Activated CD4-positive, alpha-beta T cell treated with anti-CD3 and anti-CD28 coated beads, Interleukin-2, Interleukin-6, amounts not matched to agents 100 ng/mL and 50 ng/mL, durations not matched to agents 16 hours and 8 hours (primary cell): ENCODE data around the gene RGL4.
A peak's percentile ranks its signal among the peaks of the same experiment; 100 is the strongest.
"Not testable (repeated sequence)": the region's sequence is repeated elsewhere in the genome, so short reads cannot be mapped to it uniquely, and the experiment has no call there.

Experiments
- DNase-seq: peaks from one replicate; pipeline ENCODE4 v3.0.0-alpha.2; 2020

The RGL4 gene

DNA sequence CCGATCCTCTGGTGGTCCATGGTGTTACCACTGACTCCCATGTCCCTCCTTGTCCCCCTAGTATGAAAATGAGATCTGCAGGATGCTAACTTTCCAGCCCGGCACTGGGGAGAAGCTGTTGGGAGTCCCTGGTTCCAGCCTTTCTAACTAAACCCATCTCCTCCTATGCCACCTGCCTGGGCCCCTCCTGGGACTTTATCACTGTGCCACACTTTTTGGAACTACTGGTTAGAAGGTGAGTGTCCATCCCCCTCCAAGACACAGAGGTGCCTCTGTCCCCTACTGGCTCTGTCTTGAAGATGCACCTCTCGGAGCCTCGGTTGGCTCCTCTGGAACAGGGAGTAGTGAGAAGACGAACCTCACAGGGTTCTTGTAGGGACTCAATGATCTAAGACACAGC is at the start of gene RGL4:
Gene RGL4 (plus strand): TSS at position 301 of the 400 bp plus-strand sequence. CDS start 1,018 bp downstream, outside the sequence.
- DNase-seq: no peak

- DNase-seq: not testable (repeated sequence)
Measured at GRCh38 chr22:23646526-23646925, 44.3 kb upstream of the RGL4 start.

- DNase-seq: no peak
Measured at GRCh38 chr22:23649071-23649501, 41.7 kb upstream of the RGL4 start.

DNA sequence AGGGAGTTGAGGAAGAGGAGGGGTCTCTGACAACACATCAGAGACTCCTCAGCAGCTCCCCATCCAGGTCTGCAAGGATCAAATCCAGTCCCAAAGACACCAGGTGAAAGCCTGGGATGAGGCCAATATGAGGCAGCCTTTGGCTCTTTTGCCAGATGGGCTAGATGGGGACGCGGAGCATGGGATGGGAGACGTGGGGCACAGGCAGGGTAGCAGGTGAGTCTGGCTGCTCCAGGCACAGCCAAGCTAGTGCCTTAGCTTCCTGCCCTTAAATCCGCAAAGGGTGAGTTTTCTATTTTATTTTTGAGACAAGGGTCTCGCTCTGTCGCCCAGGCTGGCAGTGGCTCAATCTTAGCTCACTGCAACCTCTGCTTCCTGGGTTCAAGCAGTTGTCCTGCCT is 39.1 kb upstream of the RGL4 start:
- DNase-seq: no peak

GRCh38 chr22:23652286-23652685 is 38.5 kb upstream of the RGL4 start:
- DNase-seq: no peak

- no peak for DNase-seq
Measured at GRCh38 chr22:23652711-23653110, 38.1 kb upstream of the RGL4 start.

- DNase-seq: no peak
Measured at GRCh38 chr22:23655891-23656475, 34.8 kb upstream of the RGL4 start.

GRCh38 chr22:23657727-23658126 is 33.1 kb upstream of the RGL4 start:
- no peak for DNase-seq

DNA sequence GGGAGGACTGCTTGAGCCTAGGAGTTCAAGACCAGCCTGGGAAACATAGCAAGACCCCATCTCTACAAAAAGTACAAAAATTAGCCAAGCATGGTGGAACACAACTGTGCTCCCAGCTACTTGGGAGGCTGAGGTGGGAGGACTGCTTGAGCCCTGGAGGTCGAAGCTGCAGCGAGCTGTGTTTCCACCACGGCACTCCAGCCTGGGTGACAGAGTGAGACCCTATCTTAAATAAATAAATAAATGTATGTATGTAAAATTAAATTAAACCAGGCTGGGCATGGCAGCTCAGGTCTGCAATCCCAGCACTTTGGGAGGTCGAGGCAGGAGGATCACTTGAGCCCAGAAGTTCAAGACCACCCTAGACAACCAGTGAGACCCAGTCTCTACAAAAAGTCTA is 30.4 kb upstream of the RGL4 start:
- DNase-seq: not testable (repeated sequence)

DNA sequence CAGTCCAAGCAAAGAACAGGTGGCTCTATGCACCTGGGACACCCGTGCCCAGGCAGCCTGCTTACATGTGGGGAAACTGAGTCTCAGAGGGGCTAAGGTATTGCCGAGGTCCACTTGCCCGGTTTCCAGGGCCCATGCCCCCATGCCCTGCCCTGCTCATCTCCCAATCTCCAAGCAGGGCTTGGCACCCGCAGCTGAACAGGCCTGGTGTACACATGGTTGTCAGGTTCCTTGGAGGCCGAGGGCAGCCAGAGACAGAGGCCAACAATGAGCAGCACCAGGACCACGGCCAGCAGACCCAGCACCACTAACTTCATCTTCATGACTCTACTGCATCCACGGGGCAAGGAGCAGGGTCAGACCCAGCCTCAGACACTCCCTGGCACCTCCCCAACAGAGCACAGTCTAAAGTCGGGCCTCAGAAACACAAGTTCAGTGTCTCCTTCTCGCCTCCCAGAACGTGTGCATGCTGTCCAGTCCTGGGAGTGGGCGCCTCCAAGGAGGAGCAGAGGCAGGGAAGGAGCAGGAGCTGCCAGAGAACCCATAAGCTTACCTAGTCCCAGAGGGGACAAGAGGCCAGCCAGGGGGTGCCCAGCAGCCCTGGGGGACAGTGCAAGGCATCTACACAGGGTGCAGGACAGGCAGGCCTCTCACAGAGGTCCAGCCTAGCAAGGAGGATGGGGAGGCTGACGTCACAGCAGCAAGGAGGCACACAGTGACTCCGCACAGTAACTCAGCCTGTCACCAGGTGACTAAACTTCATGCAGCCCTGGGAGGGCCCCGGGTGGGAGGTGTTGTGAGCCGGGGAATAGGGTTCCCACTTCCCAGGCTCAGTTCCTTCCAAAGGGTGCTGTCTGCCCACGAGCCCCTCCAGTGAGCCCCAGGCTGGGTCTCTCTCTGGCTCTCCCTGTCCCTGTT is 20.2 kb upstream of the RGL4 start:
- DNase-seq: no peak

- DNase-seq: not testable (repeated sequence)
Measured at GRCh38 chr22:23671387-23671786, 19.4 kb upstream of the RGL4 start.

DNA sequence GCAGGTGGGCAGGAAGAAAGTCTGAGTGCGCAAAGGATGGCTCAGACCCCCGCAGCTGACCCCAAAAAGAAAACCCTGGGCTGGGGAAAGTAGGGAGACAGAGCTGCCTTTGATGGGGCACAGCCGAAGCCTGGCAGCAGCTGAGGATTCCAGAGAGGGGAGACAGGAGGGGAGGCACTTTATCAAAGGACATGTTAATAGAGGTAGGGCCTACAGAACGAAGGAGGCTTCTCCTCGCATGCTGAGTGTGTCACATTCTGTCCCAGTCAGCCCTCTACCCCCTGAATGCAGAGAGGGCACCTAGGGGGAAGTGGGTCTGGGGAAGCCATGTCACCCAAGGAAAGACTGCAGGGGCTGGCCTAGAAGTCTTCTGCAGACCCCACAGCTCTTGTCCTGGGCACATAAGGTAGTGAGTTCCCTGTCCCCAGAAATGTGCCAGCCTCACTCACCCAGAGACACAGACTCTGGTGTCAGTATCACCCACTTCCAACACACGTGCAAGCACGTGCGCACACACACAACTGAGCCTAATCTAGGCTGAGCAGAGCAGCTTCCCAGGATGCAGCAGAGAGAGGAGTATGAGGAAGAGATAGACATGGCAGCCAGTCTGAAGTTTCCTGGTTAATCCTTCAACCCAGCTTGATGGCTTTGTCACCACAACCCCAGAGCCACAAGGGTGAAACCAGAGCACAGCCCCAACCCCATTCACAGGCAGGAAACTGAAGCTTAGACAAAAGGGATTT is 18.3 kb upstream of the RGL4 start:
- not testable (repeated sequence) for DNase-seq

DNA sequence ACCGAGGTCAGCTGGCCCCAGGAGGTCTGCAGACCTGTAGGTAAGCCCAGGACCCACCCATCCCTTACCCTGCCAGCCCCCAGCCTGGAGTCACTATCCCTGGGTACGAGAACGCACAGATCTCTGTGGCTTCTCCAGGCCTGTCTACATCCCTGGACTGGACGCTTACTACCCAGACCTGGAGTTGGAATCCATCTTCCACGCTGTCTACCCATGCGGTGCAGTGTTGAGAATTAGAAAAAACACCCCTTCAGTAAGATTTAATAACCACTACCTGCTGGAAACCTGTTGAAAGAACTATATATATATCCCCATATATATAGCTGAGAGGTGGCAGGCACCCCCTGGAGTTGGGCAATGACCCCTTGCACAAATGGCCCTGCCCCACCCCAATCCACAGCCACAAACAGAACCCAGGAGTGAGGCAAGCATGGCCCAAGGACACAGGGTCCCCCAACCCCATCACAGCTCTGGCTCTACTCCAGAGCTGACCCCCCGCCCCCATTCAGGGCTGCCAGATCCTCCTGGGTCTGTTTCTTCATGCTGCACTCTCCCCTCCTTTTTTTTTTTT is 17.7 kb upstream of the RGL4 start:
- no peak for DNase-seq

DNA sequence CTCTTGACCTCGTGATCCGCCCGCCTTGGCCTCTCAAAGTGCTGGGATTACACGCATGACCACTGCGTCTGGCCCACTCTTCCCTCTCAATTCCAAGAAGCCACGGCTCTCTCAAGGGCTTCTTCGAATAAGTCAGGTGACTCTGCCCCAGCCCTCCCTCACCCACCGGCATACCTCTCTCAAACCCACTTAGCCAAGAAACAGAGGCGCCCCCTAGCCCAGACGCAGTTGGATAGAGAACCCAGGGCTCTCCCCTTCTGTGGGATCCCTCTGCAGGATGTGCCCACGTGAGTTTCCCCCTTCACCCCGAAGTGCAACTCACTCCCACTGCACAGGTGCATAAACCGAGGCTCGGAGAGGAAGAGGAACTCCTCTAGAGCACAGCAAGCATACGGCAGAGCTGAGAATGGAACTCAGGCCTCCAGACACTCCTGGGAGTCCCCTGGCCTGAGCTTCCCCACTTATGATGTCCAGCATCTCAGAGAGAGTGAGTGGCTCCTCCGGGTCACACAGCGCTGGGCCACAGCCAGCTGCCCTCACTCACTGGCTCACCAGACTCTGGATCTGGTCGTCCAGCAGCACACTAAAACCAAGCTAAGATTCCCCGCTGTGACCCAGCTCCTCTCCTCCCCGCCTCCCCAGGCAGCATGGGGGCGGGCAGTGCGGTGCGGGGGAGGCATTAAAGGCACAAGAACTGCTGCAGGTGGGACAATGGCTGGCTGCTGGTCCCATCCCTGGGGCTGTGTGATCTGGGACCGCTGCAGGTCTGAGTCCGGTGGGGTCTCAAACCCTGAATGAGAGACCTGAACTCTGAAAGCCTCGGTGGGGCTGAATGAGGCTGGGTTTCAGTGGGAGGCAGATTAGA is 16.8 kb upstream of the RGL4 start:
- no peak for DNase-seq

DNA sequence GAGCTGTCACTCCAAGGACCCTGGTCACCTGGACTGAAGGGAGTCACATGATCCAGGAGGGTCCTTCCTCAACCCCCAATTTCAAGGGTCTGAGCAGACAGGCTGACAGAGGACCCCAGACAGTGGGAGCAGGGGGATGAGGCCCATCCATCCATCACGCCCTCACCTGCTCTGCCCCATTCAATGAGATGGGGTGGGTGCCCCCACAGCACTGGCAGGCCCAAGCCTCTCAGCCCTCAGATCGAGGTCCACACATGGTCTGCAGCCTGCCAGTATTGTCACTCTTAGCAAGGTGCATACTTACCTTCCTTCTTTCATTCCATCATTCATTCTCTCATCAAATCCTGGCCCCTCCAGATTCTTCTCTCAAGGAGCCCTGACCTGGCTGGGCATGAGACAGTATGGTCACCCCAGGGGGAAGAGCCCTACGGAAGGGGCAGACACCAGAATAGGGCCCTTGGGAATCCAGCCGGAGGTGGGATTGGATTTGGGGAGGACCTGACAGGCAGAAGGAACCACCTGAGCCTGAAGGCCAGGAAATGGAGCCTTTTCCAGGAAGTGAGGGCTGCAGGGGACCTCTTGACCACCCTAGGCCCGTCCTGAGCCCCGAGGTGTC is 15.8 kb upstream of the RGL4 start:
- DNase-seq: not testable (repeated sequence)

DNA sequence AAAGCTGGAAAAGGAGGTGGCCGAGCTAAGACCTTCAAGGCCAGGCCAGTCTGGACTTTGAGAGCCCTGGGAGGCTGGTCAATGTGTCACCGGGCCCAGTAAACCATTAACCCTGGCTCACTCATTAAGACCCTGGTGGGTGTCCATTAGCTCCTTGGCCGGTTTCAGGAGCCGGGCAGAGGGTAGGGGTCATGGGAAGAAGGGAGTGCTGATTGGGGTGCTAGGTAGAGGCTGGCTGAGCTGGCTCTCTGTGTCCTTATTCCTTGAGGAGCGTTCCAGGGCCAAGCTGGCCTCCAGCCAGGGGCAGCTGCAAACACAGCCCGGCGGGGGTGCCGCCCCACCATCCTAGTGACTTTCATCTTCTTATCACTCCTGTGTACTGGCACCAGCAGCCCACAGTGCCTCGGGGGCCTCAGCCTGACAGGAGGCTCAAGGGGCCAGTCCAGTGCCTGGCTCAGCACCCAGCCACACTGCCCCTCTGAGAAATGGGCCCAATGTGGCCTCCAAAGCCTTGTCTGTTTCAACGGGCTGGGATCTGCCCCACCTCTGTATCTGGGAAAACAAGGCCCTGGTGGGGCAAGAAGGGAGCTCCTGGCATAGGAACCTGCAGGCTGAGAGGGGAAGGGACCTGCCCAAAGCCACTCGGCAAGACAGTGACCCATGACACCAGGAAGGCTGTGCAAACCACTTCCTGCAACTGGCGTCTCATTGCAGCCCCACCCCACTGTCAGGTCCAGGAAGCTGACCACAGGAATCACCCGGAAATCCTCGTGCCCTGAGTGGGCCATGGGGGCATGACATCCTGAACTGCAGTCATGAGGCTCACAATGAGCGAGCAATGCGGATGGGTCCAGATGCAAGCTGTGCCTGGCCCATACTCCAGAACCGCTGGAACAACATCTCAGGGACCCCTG is 15.1 kb upstream of the RGL4 start:
- DNase-seq: peak; percentile 24

DNA sequence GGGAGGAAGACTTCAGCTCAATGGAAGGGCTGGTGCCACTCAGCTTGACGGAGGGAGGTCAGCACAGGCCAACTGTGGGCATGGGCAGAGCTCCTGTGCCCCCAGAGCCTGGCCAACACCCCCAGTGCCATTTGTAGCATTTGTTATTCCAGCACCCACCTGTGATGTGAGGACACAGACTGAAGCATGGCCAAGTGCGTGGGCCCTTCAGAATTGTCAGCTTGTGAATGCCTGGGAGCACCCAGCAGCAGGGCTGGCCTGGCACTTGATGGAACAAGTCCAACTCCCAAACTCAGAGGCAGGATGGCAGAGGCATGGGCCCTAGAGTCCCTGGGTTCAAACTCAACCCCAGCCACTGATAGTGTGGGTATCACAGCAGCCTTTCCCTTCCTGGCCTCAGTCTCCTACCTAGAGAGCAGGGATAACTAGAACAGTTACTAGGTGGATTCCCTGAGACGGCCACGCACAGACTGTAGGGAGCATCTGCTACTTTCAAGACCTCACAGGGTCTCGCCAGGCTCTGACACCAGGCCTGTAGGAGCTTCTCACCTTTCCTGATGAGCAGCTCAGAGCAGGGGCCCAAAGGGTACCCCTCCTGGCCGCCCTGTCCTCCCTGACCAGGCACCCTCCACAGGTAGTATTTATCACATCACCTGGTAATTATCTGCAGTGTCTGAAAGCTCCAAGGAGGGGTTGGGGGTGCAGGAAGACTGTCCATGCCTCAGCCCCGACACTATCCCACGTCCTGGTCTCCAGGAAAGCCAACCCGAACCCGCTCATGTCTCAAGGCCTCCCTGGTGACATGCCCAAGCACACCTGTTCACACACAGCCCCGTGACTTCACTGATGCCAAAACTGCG is 13.7 kb upstream of the RGL4 start:
- DNase-seq: not testable (repeated sequence)

GRCh38 chr22:23677701-23677995 is 13.2 kb upstream of the RGL4 start:
- no peak for DNase-seq

DNA sequence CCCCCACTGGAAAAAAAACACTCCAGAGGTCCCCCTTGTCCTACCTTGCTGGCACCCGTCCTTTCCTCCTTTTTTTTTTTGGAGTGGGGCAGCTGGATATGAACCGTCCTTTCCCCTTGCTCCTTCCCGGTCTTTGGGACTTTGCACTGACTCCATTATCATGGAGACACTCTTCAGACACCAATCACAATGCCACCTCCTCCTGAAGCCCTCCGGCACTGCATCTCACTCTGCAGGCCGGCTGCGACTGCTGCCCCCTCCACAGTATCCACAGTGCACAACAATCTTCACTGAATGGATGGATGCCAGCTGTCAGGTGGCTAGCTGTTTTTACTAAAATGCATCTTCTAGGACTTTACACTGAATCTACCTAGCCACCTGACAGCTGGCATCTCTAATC is 12.7 kb upstream of the RGL4 start:
- DNase-seq: no peak
